Measurements from ENCODE around the gene SH3BP5L. TPM values are rescaled to one million over a fixed set of nuclear protein-coding genes. Genes with fewer than 3 reads are reported as not detected.

The SH3BP5L gene
- total and polyA plus RNA-seq, 10 of the 15 experiments (the other 5 are each of a cell fraction or from before 2014, with no cell fraction given) = 1.1 to 22.8 (median 10.9) TPM

GRCh38 chr1:248858891-248859889, 33.5 kb upstream of the SH3BP5L start, which contains the start of gene ZNF692:
Gene ZNF692 (minus strand): TSS chr1:248859085. CDS start chr1:248858309, 776 bp downstream.
- Histone ChIP-seq H3K9ac (ENCODE audit: control insufficient read depth, insufficient read depth, low read length) (peak within 1 kb of the TSS; percentile 83), H2AFZ (ENCODE audit: control insufficient read depth, low read depth, low read length) (peak within 1 kb of the TSS; percentile 80), H3K4me3 (peak within 1 kb of the TSS; percentile 95), H3K4me2 (ENCODE audit: control insufficient read depth, insufficient read depth) (peak within 1 kb of the TSS; percentile 99), H3K9me3 (replicated peaks; ENCODE audit: control insufficient read depth, insufficient read depth, low read length) (no peaks in the 10 kb centered on the region), H4K20me1 (ENCODE audit: control insufficient read depth, insufficient read depth) (no peaks in the 10 kb centered on the region), H3K27me3 (replicated peaks in 1 of 2; ENCODE audit: control insufficient read depth in 2 of 2, insufficient read depth in 2 of 2, low read length in 1 of 2) (no peaks in the 10 kb centered on the region), H3K79me2 (ENCODE audit: control insufficient read depth, insufficient read depth, low read length) (peaks cover 22% of the 10 kb centered on the region), H3K27ac (ENCODE audit: control insufficient read depth, insufficient read depth) (peak within 1 kb of the TSS; percentile 82), H3K36me3 (ENCODE audit: control insufficient read depth in 2 of 2, insufficient read depth in 2 of 2, low read length in 1 of 2) (peaks cover 4 to 5% of the 10 kb centered on the region in 2 experiments; a peak in 3 of 4 replicates), H3K4me1 (ENCODE audit: control insufficient read depth, insufficient read depth, low read length) (peaks cover 11% of the 10 kb centered on the region)
- peak; percentile 85 for DNase-seq (ENCODE audit: low read depth, low spot score)
- RAD21 ChIA-PET (ENCODE audit: unreplicated experiment) = interaction anchor here (0.6 to 3.6 kb wide), 15 partner anchors 14 to 1288 kb away, joined by 3 to 25 read pairs (median 4); partner anchors contain the start of genes SH3BP5L and ZNF672
- ATAC-seq = peak; percentile 86
- 3% methylated on average over 58 of the region's 62 CpGs for WGBS (ENCODE audit: insufficient coverage, insufficient replicate concordance, low lambda C conversion rate, missing lambda C conversion rate)
- TSS peak; percentile 79 for BruUV-seq (replicated peaks)
- CTCF ChIA-PET = interaction anchor here (0.6 to 8.9 kb wide), 15 partner anchors 10 to 630 kb away, joined by 3 to 60 read pairs (median 4); partner anchors contain the start of genes SH3BP5L and ZNF672
- in situ Hi-C loops (cut with MboI) (no loop called here), intact Hi-C loops (cut with micrococcal nuclease; ENCODE audit: unreplicated experiment) (loop anchor here (1.0 to 2.0 kb wide), 3 partner anchors 14 to 32 kb away; partner anchors contain the start of gene ZNF672)
- SMC1A ChIA-PET (ENCODE audit: uncharacterized antibody, unreplicated experiment) = interaction anchor here (0.9 to 4.3 kb wide), 7 partner anchors 14 to 616 kb away, joined by 3 to 24 read pairs (median 4); partner anchors contain the start of genes PGBD2, SH3BP5L and ZNF672
- POLR2A ChIA-PET = interaction anchor here (0.7 to 3.5 kb wide), 7 partner anchors 10 to 401 kb away, joined by 3 to 47 read pairs (median 22); partner anchors contain the start of genes SH3BP5L and ZNF672
- FAIRE-seq = peak; percentile 27
- TF ChIP-seq RAD21 (IDR thresholded peaks at IDR 0.05; ENCODE audit: insufficient read depth, low read depth, low read length) = no peak
- TF ChIP-seq RAD51 (IDR thresholded peaks at IDR 0.05) = no peak
- TF ChIP-seq ASH2L (IDR thresholded peaks at IDR 0.05; ENCODE audit: borderline replicate concordance, low read depth) = no peak
- TF ChIP-seq, protein P1, sequence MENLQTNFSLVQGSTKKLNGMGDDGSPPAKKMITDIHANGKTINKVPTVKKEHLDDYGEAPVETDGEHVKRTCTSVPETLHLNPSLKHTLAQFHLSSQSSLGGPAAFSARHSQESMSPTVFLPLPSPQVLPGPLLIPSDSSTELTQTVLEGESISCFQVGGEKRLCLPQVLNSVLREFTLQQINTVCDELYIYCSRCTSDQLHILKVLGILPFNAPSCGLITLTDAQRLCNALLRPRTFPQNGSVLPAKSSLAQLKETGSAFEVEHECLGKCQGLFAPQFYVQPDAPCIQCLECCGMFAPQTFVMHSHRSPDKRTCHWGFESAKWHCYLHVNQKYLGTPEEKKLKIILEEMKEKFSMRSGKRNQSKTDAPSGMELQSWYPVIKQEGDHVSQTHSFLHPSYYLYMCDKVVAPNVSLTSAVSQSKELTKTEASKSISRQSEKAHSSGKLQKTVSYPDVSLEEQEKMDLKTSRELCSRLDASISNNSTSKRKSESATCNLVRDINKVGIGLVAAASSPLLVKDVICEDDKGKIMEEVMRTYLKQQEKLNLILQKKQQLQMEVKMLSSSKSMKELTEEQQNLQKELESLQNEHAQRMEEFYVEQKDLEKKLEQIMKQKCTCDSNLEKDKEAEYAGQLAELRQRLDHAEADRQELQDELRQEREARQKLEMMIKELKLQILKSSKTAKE (IDR thresholded peaks at IDR 0.05; ENCODE audit: low read depth, poor library complexity, severe bottlenecking) = no peak
- TF ChIP-seq, protein P2, sequence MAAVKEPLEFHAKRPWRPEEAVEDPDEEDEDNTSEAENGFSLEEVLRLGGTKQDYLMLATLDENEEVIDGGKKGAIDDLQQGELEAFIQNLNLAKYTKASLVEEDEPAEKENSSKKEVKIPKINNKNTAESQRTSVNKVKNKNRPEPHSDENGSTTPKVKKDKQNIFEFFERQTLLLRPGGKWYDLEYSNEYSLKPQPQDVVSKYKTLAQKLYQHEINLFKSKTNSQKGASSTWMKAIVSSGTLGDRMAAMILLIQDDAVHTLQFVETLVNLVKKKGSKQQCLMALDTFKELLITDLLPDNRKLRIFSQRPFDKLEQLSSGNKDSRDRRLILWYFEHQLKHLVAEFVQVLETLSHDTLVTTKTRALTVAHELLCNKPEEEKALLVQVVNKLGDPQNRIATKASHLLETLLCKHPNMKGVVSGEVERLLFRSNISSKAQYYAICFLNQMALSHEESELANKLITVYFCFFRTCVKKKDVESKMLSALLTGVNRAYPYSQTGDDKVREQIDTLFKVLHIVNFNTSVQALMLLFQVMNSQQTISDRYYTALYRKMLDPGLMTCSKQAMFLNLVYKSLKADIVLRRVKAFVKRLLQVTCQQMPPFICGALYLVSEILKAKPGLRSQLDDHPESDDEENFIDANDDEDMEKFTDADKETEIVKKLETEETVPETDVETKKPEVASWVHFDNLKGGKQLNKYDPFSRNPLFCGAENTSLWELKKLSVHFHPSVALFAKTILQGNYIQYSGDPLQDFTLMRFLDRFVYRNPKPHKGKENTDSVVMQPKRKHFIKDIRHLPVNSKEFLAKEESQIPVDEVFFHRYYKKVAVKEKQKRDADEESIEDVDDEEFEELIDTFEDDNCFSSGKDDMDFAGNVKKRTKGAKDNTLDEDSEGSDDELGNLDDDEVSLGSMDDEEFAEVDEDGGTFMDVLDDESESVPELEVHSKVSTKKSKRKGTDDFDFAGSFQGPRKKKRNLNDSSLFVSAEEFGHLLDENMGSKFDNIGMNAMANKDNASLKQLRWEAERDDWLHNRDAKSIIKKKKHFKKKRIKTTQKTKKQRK (IDR thresholded peaks at IDR 0.05; ENCODE audit: low read depth, low read length) = no peak
- TF ChIP-seq PAX8 (IDR thresholded peaks at IDR 0.05) = no peak
- TF ChIP-seq ATF3 (IDR thresholded peaks at IDR 0.05; ENCODE audit: borderline replicate concordance, extremely low read depth, low read depth, low read length) = no peak
- peak; percentile 94 for TF ChIP-seq ZBED1 (IDR thresholded peaks at IDR 0.05; ENCODE audit: borderline replicate concordance)
- TF ChIP-seq WRNIP1 (IDR thresholded peaks at IDR 0.05; ENCODE audit: borderline replicate concordance, low read depth, low read length) = 0 out of 2 replicates have a peak, but pooled peaks have one; percentile 49
- peak; percentile 40 for TF ChIP-seq MYC (IDR thresholded peaks at IDR 0.05; ENCODE audit: insufficient read depth, insufficient read length, insufficient replicate concordance, low read length, severe bottlenecking)
- TF ChIP-seq NBN (IDR thresholded peaks at IDR 0.05) = peak; percentile 11; the same call in 1 of the 2 replicates
- TF ChIP-seq ATF7 (IDR thresholded peaks at IDR 0.05; ENCODE audit: low read depth) = no peak
- TF ChIP-seq HDGF (IDR thresholded peaks at IDR 0.05) = peak; percentile 20; the same call in 1 of the 2 replicates
- no peak for TF ChIP-seq NFXL1 (IDR thresholded peaks at IDR 0.05; ENCODE audit: borderline replicate concordance)
